ENCODE results near the gene MIDN. TPM values are rescaled to one million over a fixed set of nuclear protein-coding genes. Genes with fewer than 3 reads are reported as not detected.
A peak's percentile ranks its signal among the peaks of the same experiment; 100 is the strongest.

The MIDN gene
- total RNA-seq, 2 experiments from 2014 or later, result 58.0 to 65.7 TPM

GRCh38 chr19:1289686-1290025, 41.3 kb downstream of the MIDN start:
- H3K36me3 Mint-ChIP-seq (ENCODE audit: low read depth), result no peaks in the 10 kb centered on the region
- peaks cover 26% of the 10 kb centered on the region for H3K27me3 Mint-ChIP-seq
- peaks cover 7% of the 10 kb centered on the region for H3K4me1 Mint-ChIP-seq
- DNase-seq, result no peak
- H3K9me3 Mint-ChIP-seq, result no peaks in the 10 kb centered on the region
- CTCF ChIA-PET, result no interaction called here
- H3K4me3 Mint-ChIP-seq, result no peak overlapping the region
- no peak overlapping the region for H3K27ac Mint-ChIP-seq
- POLR2A ChIA-PET, result no interaction called here

- peaks cover 24% of the 10 kb centered on the region for H3K27me3 Mint-ChIP-seq
- CTCF ChIA-PET, result interaction anchor here (0.7 kb wide), 1 partner anchor 327 kb away, joined by 3 read pairs; no protein-coding TSS in a partner anchor
- no peak overlapping the region for H3K27ac Mint-ChIP-seq
- H3K4me3 Mint-ChIP-seq, result no peak overlapping the region
- no peaks in the 10 kb centered on the region for H3K36me3 Mint-ChIP-seq (ENCODE audit: low read depth)
- POLR2A ChIA-PET, result no interaction called here
- H3K9me3 Mint-ChIP-seq, result no peaks in the 10 kb centered on the region
- DNase-seq, result no peak
- H3K4me1 Mint-ChIP-seq, result peaks cover 6% of the 10 kb centered on the region
These were observed 41.9 kb downstream of the MIDN start for GRCh38 chr19:1290196-1290702.

- Mint-ChIP-seq H3K4me1 (peaks cover 6% of the 10 kb centered on the region), H3K36me3 (ENCODE audit: low read depth) (no peaks in the 10 kb centered on the region), H3K27me3 (peaks cover 23% of the 10 kb centered on the region), H3K27ac (no peak overlapping the region), H3K4me3 (no peak overlapping the region), H3K9me3 (no peaks in the 10 kb centered on the region)
- CTCF ChIA-PET, result interaction anchor here (0.6 to 1.1 kb wide), 3 partner anchors 12 to 326 kb away, joined by 3 read pairs; no protein-coding TSS in a partner anchor
- POLR2A ChIA-PET, result no interaction called here
- DNase-seq, result no peak
These were observed 42.6 kb downstream of the MIDN start for GRCh38 chr19:1290703-1291651.

- no peak for DNase-seq
- H3K9me3 Mint-ChIP-seq, result no peaks in the 10 kb centered on the region
- ChIA-PET POLR2A (no interaction called here), CTCF (interaction anchor here (0.6 to 1.1 kb wide), 2 partner anchors 13 to 80 kb away, joined by 3 read pairs; no protein-coding TSS in a partner anchor)
- peaks cover 4% of the 10 kb centered on the region for H3K4me1 Mint-ChIP-seq
- peaks cover 19% of the 10 kb centered on the region for H3K27me3 Mint-ChIP-seq
- no peaks in the 10 kb centered on the region for H3K36me3 Mint-ChIP-seq (ENCODE audit: low read depth)
- H3K27ac Mint-ChIP-seq, result no peak overlapping the region
- no peak overlapping the region for H3K4me3 Mint-ChIP-seq
These were observed 43.5 kb downstream of the MIDN start for GRCh38 chr19:1291761-1292418.

- no peaks in the 10 kb centered on the region for H3K9me3 Mint-ChIP-seq
- H3K4me3 Mint-ChIP-seq, result no peak overlapping the region
- H3K36me3 Mint-ChIP-seq (ENCODE audit: low read depth), result no peaks in the 10 kb centered on the region
- CTCF ChIA-PET, result no interaction called here
- no peak overlapping the region for H3K27ac Mint-ChIP-seq
- POLR2A ChIA-PET, result no interaction called here
- H3K4me1 Mint-ChIP-seq, result peaks cover 4% of the 10 kb centered on the region
- DNase-seq, result no peak
- peaks cover 18% of the 10 kb centered on the region for H3K27me3 Mint-ChIP-seq
These were observed 44.2 kb downstream of the MIDN start for GRCh38 chr19:1292419-1293151.

GRCh38 chr19:1293782-1294604, 45.6 kb downstream of the MIDN start:
- H3K4me3 Mint-ChIP-seq, result no peak overlapping the region
- ChIA-PET POLR2A (no interaction called here), CTCF (no interaction called here)
- no peaks in the 10 kb centered on the region for H3K36me3 Mint-ChIP-seq (ENCODE audit: low read depth)
- DNase-seq, result no peak
- peaks cover 14% of the 10 kb centered on the region for H3K27me3 Mint-ChIP-seq
- no peaks in the 10 kb centered on the region for H3K9me3 Mint-ChIP-seq
- peaks cover 4% of the 10 kb centered on the region for H3K4me1 Mint-ChIP-seq
- H3K27ac Mint-ChIP-seq, result no peak overlapping the region

- POLR2A ChIA-PET, result no interaction called here
- no peaks in the 10 kb centered on the region for H3K36me3 Mint-ChIP-seq (ENCODE audit: low read depth)
- H3K4me3 Mint-ChIP-seq, result no peak overlapping the region
- peaks cover 14% of the 10 kb centered on the region for H3K27me3 Mint-ChIP-seq
- H3K9me3 Mint-ChIP-seq, result no peaks in the 10 kb centered on the region
- DNase-seq, result no peak
- H3K4me1 Mint-ChIP-seq, result peaks cover 4% of the 10 kb centered on the region
- CTCF ChIA-PET, result no interaction called here
- H3K27ac Mint-ChIP-seq, result no peak overlapping the region
These were observed 46.3 kb downstream of the MIDN start for GRCh38 chr19:1294688-1295087.

GRCh38 chr19:1295169-1296012, 47.0 kb downstream of the MIDN start:
- ChIA-PET CTCF (no interaction called here), POLR2A (no interaction called here)
- Mint-ChIP-seq H3K4me1 (peaks cover 4% of the 10 kb centered on the region), H3K36me3 (ENCODE audit: low read depth) (no peaks in the 10 kb centered on the region), H3K27me3 (peaks cover 14% of the 10 kb centered on the region), H3K9me3 (no peaks in the 10 kb centered on the region), H3K4me3 (no peak overlapping the region), H3K27ac (no peak overlapping the region)
- peak; percentile 32 for DNase-seq

- H3K27me3 Mint-ChIP-seq, result peaks cover 14% of the 10 kb centered on the region
- peaks cover 4% of the 10 kb centered on the region for H3K4me1 Mint-ChIP-seq
- no peak overlapping the region for H3K27ac Mint-ChIP-seq
- H3K9me3 Mint-ChIP-seq, result no peaks in the 10 kb centered on the region
- ChIA-PET POLR2A (no interaction called here), CTCF (no interaction called here)
- DNase-seq, result no peak
- no peak overlapping the region for H3K4me3 Mint-ChIP-seq
- H3K36me3 Mint-ChIP-seq (ENCODE audit: low read depth), result no peaks in the 10 kb centered on the region
These were observed 47.7 kb downstream of the MIDN start for GRCh38 chr19:1296078-1296477.

- Mint-ChIP-seq H3K9me3 (no peaks in the 10 kb centered on the region), H3K4me1 (peaks cover 4% of the 10 kb centered on the region), H3K4me3 (no peak overlapping the region), H3K36me3 (ENCODE audit: low read depth) (no peaks in the 10 kb centered on the region), H3K27ac (no peak overlapping the region), H3K27me3 (peaks cover 14% of the 10 kb centered on the region)
- no peak for DNase-seq
- ChIA-PET CTCF (no interaction called here), POLR2A (no interaction called here)
These were observed 48.3 kb downstream of the MIDN start for GRCh38 chr19:1296575-1297271.

GRCh38 chr19:1298235-1298634, 49.9 kb downstream of the MIDN start:
- Mint-ChIP-seq H3K9me3 (no peaks in the 10 kb centered on the region), H3K27me3 (peaks cover 11% of the 10 kb centered on the region), H3K4me3 (no peak overlapping the region), H3K4me1 (peaks cover 4% of the 10 kb centered on the region), H3K27ac (no peak overlapping the region), H3K36me3 (ENCODE audit: low read depth) (no peaks in the 10 kb centered on the region)
- CTCF ChIA-PET, result interaction anchor here (0.7 kb wide), 1 partner anchor 524 kb away, joined by 3 read pairs; no protein-coding TSS in a partner anchor
- no peak for DNase-seq
- POLR2A ChIA-PET, result no interaction called here
